Common myeloid progenitor, CD34-positive (primary cell): ENCODE data around the gene SP4.

Experiments used
- CTCF ChIA-PET: fragments of 350-600 bp; sonication (Branson Sonifier 250); formaldehyde crosslinking; loops from one replicate; lab custom pipeline; 2021; ENCODE audit warnings: antibody characterized with exemption; lab: Charles Lee
- POLR2A ChIA-PET: fragments of 350-600 bp; sonication (Branson Sonifier 250); formaldehyde crosslinking; loops from one replicate; lab custom pipeline; 2021; ENCODE audit warnings: antibody characterized with exemption; lab: Charles Lee
- DNase-seq, 3 donors: peaks; one replicate each; pipeline versions ENCODE4 v3.0.0 to v3.0.0-alpha.2; 2013
- H3K27ac ChIP-seq, 2 experiments: 1 replicate in 1 of 2; 2 replicates in 1 of 2; pipeline ENCODE4 v1.7.0; 2013; ENCODE audit warnings: inconsistent platforms in 2 of 2, low read length in 2 of 2, mild to moderate bottlenecking in 2 of 2, low read depth in 1 of 2, moderate library complexity in 1 of 2; ENCODE audit not compliant: severe bottlenecking in 2 of 2, insufficient read depth in 1 of 2, poor library complexity in 1 of 2
- H3K27me3 ChIP-seq, 5 experiments: replicated peaks in 2 of 5; 1 replicate in 3 of 5; 2 replicates in 2 of 5; pipeline versions ENCODE4 v1.6.1 to v1.7.0; 2013; ENCODE audit warnings: low read length in 4 of 5, mild to moderate bottlenecking in 2 of 5, moderate library complexity in 2 of 5, inconsistent platforms in 1 of 5; ENCODE audit not compliant: insufficient read depth in 5 of 5, control insufficient read depth in 4 of 5
- H3K36me3 ChIP-seq, 4 experiments: 1 replicate in 2 of 4; 2 replicates in 2 of 4; pipeline versions ENCODE4 v1.6.1 to v1.7.0; 2013; ENCODE audit warnings: low read length in 3 of 4, control low read depth in 1 of 4, mild to moderate bottlenecking in 1 of 4; ENCODE audit not compliant: control insufficient read depth in 4 of 4, insufficient read depth in 4 of 4
- H3K4me1 ChIP-seq, 4 experiments: 1 replicate in 3 of 4; 2 replicates in 1 of 4; pipeline versions ENCODE4 v1.6.1 to v1.7.1; 2013; ENCODE audit warnings: low read length in 3 of 4, mild to moderate bottlenecking in 3 of 4, control low read depth in 1 of 4, inconsistent platforms in 1 of 4, moderate library complexity in 1 of 4; ENCODE audit not compliant: control insufficient read depth in 4 of 4, insufficient read depth in 4 of 4; ENCODE audit errors: control extremely low read depth in 1 of 4
- H3K4me3 ChIP-seq, 7 experiments: 1 replicate in 4 of 7; 2 replicates in 3 of 7; pipeline versions ENCODE4 v1.5.1 to v1.7.0; 2013; ENCODE audit warnings: mild to moderate bottlenecking in 7 of 7, low read length in 6 of 7, moderate library complexity in 6 of 7, inconsistent platforms in 2 of 7, low read depth in 2 of 7, control low read depth in 1 of 7; ENCODE audit not compliant: insufficient read depth in 4 of 7, control insufficient read depth in 1 of 7; ENCODE audit errors: extremely low read depth in 1 of 7
- H3K9me3 ChIP-seq, 5 experiments: 1 replicate in 4 of 5; 2 replicates in 1 of 5; pipeline versions ENCODE4 v1.6.1 to v1.7.1; 2013; ENCODE audit warnings: low read length in 4 of 5, mild to moderate bottlenecking in 2 of 5, inconsistent platforms in 1 of 5, low read depth in 1 of 5, moderate library complexity in 1 of 5; ENCODE audit not compliant: control insufficient read depth in 4 of 5, insufficient read depth in 2 of 5; ENCODE audit errors: control extremely low read depth in 1 of 5
- WGBS: methylation state at CpG from one replicate; pipeline ENCODE4 v1.1.5; 2013; ENCODE audit not compliant: insufficient coverage; 5-methylcytosine and 5-hydroxymethylcytosine counted together

The SP4 gene

DNA sequence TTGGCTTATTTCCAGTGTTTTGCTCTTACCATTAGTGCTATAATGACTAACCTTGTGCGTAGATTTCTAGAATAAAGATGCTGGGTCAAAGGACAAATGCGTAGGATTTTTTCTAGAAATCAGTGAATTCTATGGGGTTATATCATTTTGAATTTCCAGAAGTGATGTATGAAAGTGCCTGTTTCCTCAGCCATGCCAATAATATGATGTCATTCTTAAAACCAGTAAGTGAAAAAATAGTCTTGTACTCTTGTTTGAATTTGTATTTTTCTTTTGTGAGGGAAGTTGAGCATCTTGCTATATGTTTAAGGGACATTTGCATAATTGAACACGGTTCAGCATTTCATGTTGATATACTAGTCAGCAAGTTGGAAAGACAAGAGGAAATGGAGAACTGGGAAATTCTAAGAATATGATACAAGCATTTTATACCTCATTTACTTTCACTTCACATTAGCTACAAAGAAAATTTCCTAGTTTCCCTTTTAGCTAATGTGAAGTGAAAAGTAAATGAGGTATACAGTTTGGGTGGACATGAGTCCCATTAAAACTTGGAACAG, 111.1 kb downstream of the SP4 start:
- DNase-seq: no peak
- Histone ChIP-seq H3K36me3 (no peaks in the 10 kb centered on the region), H3K4me1 (peaks cover 1 to 16% (median 15%) of the 10 kb centered on the region in 4 experiments), H3K27ac (no peak overlapping the region), H3K9me3 (no peaks in the 10 kb centered on the region), H3K4me3 (no peak overlapping the region), H3K27me3 (peaks cover 13 to 45% (median 24%) of the 10 kb centered on the region in 5 experiments)
- POLR2A ChIA-PET: no interaction called here
- WGBS: 100% methylated on average over 2 of the region's 3 CpGs
- CTCF ChIA-PET: no interaction called here

DNA sequence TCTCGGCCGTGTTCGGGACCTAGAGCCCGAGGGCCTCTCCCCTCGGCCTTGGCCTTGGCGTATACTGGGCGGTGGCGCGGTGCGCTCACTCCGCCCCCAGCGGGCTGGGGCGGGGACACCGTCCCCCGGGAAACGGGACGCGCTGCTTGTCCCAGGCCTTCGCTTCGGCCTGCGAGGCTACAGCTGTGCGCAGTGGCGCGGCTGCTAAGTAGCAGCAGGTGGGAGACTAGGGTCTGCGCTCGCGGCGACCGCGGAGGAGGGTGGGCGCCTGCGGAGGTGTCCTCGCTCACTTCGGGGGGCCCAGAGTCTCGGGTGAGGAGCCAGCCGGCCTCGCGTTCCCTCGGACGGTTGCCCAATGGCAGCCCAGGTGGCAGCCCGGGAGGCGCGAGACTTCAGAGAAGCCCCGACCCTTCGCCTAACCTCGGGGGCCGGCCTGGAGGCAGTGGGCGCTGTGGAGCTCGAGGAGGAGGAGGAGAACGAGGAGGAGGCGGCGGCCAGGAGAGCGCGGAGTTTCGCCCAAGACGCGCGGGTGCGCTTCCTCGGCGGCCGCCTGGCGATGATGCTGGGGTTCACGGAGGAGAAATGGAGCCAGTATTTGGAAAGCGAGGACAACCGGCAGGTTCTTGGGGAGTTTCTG, 115.1 kb downstream of the SP4 start, which contains the start of gene DNAH11:
TSS of gene DNAH11 (plus strand) at position 149 of the 637 bp plus-strand sequence. CDS start at position 356, 207 bp downstream.
- Histone ChIP-seq H3K4me3 (peak within 1 kb of the TSS in 6 of 7 experiments; percentile 42 to 71 (median 64)), H3K36me3 (no peaks in the 10 kb centered on the region), H3K27me3 (peaks cover 22 to 68% (median 32%) of the 10 kb centered on the region in 5 experiments), H3K9me3 (no peaks in the 10 kb centered on the region), H3K4me1 (peaks cover 1 to 16% (median 15%) of the 10 kb centered on the region in 4 experiments), H3K27ac (no peak within 1 kb of the TSS)
- DNase-seq: peak; percentile 12 to 50 (median 42)
- ChIA-PET POLR2A (interaction anchor here (0.8 kb wide), 1 partner anchor 9 kb away, joined by 3 read pairs; no protein-coding TSS in a partner anchor), CTCF (no interaction called here)
- WGBS: under 1% methylated on average over 59 of the region's 66 CpGs

DNA sequence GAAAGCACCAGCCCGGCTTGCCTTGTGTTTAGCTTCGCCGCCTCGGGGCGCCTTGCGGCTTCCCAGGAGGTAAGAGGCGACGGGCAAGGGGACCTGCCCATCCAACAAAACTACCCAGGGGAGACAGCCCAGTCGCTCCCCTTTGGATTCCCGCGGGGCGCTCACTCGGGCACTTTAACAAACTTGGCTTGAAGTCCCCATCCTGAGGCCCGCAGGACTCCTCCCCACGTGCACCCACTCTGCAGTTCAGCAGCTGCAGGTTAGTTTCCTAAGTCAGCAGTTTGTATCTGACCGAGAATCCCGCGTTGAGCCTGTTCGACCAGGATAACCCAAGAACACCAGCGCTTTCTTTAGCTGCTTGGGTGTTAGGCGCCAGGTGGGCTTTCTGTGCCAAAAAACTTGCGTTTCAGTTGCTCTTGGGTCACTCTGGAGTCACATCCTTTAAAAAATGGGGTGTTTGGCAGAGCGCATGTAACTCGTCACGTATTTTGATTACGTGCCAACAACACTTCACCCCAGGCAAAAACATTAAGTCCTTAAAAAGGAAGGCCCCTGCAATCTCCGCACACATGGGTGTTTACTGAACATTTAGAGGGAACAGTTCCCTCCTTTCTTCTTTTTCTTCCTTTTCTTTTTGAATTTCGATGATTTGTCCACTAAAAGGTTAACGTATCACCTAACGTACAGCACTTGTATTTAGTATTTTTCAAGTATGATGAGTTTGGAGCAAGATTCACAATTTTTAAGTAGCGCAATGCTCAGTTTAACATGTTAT, 115.8 kb downstream of the SP4 start:
- H3K27me3 ChIP-seq: peaks cover 22 to 68% (median 32%) of the 10 kb centered on the region in 5 experiments
- H3K9me3 ChIP-seq: no peaks in the 10 kb centered on the region
- peak; percentile 17 to 49 (median 46) for DNase-seq
- peaks cover 1 to 16% (median 15%) of the 10 kb centered on the region in 4 experiments for H3K4me1 ChIP-seq
- ChIA-PET POLR2A (interaction anchor here (0.8 kb wide), 1 partner anchor 8 kb away, joined by 3 read pairs; no protein-coding TSS in a partner anchor), CTCF (no interaction called here)
- 9% methylated on average over 30 of the region's 31 CpGs for WGBS
- peak overlapping the region in 6 of 7 experiments; percentile 42 to 71 (median 64) for H3K4me3 ChIP-seq
- no peaks in the 10 kb centered on the region for H3K36me3 ChIP-seq
- H3K27ac ChIP-seq: no peak overlapping the region

DNA sequence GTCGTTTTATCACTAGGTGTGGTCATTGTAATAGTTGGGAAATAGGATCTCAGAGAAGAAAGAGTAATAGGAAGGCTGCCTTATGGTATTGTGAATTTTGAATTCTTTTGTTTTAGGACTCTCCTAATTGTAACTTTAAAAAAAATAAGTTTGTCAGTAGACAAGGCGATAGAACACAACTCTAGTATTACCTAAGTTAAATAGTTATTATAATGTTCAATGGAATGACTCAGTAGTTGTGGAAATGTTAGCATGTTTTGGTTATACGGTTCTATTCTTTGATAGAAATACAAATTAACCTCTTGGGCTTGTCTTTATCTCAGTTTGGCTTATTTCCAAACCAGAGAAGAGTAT, 116.4 kb downstream of the SP4 start:
- ChIA-PET POLR2A (no interaction called here), CTCF (no interaction called here)
- no peak overlapping the region for H3K4me3 ChIP-seq
- H3K27me3 ChIP-seq: peaks cover 22 to 68% (median 32%) of the 10 kb centered on the region in 5 experiments
- no peaks in the 10 kb centered on the region for H3K36me3 ChIP-seq
- H3K27ac ChIP-seq: no peak overlapping the region
- H3K9me3 ChIP-seq: no peaks in the 10 kb centered on the region
- DNase-seq: no peak
- H3K4me1 ChIP-seq: peaks cover 1 to 16% (median 15%) of the 10 kb centered on the region in 4 experiments
- 11% methylated on average over 1 of the region's 3 CpGs for WGBS

DNA sequence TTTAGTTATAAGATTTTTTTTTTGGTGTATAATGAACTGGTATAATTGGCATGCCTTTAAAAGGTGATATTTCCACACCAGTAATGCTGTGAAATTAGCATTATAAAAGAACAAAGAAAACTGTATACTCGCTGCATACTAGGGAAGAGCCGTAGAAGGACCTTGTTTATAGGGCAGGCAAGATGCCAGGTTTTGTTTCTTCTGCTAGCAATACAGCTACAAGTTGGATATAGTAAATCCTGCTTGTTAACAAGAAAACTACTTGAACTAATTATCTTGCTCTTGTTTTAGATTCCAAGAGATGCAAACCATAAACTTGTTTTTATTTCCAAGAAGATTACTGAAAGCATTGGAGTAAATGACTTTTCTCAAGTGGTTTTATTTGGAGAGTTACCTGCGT, 116.8 kb downstream of the SP4 start:
- no peak overlapping the region for H3K4me3 ChIP-seq

DNA sequence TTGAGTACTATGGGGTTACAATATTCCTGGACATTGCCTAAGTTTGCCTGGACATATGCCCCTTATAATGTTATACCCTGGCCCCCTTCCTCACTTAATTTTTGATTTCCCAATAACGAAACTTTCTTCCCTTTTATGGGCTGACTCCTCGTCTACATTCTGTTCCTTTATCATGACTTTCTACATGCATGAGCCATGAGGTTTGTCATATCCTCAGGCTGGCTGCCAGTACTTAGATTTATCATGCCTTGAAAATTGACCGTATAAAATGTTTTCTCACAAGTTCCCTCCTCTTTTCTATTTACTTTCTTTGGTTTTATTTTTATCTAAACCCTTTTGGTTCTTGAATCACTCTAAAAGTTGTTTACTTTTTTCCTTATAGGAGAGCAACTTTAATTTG, 119.6 kb downstream of the SP4 start:
- WGBS: 73% methylated on average over 3 of the region's 3 CpGs
- no peak for DNase-seq
- no peaks in the 10 kb centered on the region for H3K9me3 ChIP-seq
- peaks cover 16 to 40% (median 21%) of the 10 kb centered on the region in 5 experiments for H3K27me3 ChIP-seq
- CTCF ChIA-PET: no interaction called here
- POLR2A ChIA-PET: no interaction called here
- no peak overlapping the region for H3K27ac ChIP-seq
- H3K4me1 ChIP-seq: peaks cover 1 to 15% (median 14%) of the 10 kb centered on the region in 4 experiments
- H3K4me3 ChIP-seq: no peak overlapping the region
- H3K36me3 ChIP-seq: no peaks in the 10 kb centered on the region

More for the DNA sequence above, 116.8 kb downstream of the SP4 start:
- Histone ChIP-seq H3K36me3 (no peaks in the 10 kb centered on the region), H3K9me3 (no peaks in the 10 kb centered on the region), H3K4me1 (peaks cover 1 to 16% (median 15%) of the 10 kb centered on the region in 4 experiments), H3K27me3 (peaks cover 22 to 65% (median 32%) of the 10 kb centered on the region in 5 experiments), H3K27ac (no peak overlapping the region)
- no peak for DNase-seq
- ChIA-PET CTCF (no interaction called here), POLR2A (no interaction called here)
- 67% methylated on average over 2 of the region's 3 CpGs for WGBS
